KMS-11 (cell line): ENCODE measurements around the gene XRCC1.

Source experiments
- H2AFZ ChIP-seq: fragments of 200-600 bp; sonication (generic); 2 replicates; pipeline ENCODE4 v1.6.1; 2016; ENCODE audit warnings: antibody characterized with exemption, mixed run types, low read depth
- H3K27ac ChIP-seq: fragments of 200-600 bp; sonication (generic); 2 replicates; pipeline ENCODE4 v1.6.1; 2016; ENCODE audit warnings: mild to moderate bottlenecking, mixed run types
- H3K27me3 ChIP-seq: fragments of 200-600 bp; sonication (generic); 2 replicates; pipeline ENCODE4 v1.6.1; 2017; ENCODE audit warnings: mild to moderate bottlenecking, low read depth, mixed run types, moderate library complexity; ENCODE audit not compliant: insufficient read depth
- H3K36me3 ChIP-seq: fragments of 200-600 bp; sonication (generic); 2 replicates; pipeline ENCODE4 v1.6.1; 2017; ENCODE audit warnings: mild to moderate bottlenecking, mixed run types; ENCODE audit not compliant: insufficient read depth
- H3K4me1 ChIP-seq: fragments of 200-600 bp; sonication (generic); 2 replicates; pipeline ENCODE4 v1.6.1; 2016; ENCODE audit warnings: mild to moderate bottlenecking, low read depth, mixed run types; ENCODE audit not compliant: poor library complexity, severe bottlenecking
- H3K4me2 ChIP-seq: fragments of 200-600 bp; sonication (generic); 2 replicates; pipeline ENCODE4 v1.7.0; 2016; ENCODE audit warnings: mild to moderate bottlenecking, mixed run types
- H3K4me3 ChIP-seq: fragments of 200-600 bp; sonication (generic); IDR thresholded peaks from 2 replicates; pipeline ENCODE4 v1.6.1; 2017; ENCODE audit warnings: low read depth, low read length, mixed read lengths; ENCODE audit not compliant: insufficient read depth
- H3K79me2 ChIP-seq: fragments of 200-600 bp; sonication (generic); 2 replicates; pipeline ENCODE4 v1.6.1; 2016; ENCODE audit warnings: low read depth, mixed run types; ENCODE audit not compliant: insufficient read depth
- H3K9ac ChIP-seq: fragments of 200-600 bp; sonication (generic); 2 replicates; pipeline ENCODE4 v1.6.1; 2016; ENCODE audit warnings: mild to moderate bottlenecking, mixed run types
- H4K20me1 ChIP-seq: fragments of 200-600 bp; sonication (generic); 2 replicates; pipeline ENCODE4 v1.6.1; 2016; ENCODE audit warnings: mild to moderate bottlenecking, mixed run types; ENCODE audit not compliant: insufficient read depth
- CTCF ChIP-seq: fragments of 200-600 bp; sonication (generic); conservative IDR thresholded peaks from 2 replicates; pipeline ENCODE4 v1.6.1; 2017; ENCODE audit warnings: low read depth, mild to moderate bottlenecking, antibody characterized with exemption, low read length, moderate library complexity, mixed read lengths

Gene XRCC1

GRCh38 chr19:43584484-43584883 is 9.2 kb upstream of the XRCC1 start:
- no peak overlapping the region for H3K4me3 ChIP-seq
- H3K9ac ChIP-seq = no peak overlapping the region
- TF ChIP-seq CTCF = no peak
- H3K36me3 ChIP-seq = no peaks in the 10 kb centered on the region
- no peaks in the 10 kb centered on the region for H4K20me1 ChIP-seq
- no peak overlapping the region for H2AFZ ChIP-seq
- no peaks in the 10 kb centered on the region for H3K27me3 ChIP-seq
- H3K27ac ChIP-seq = no peak overlapping the region
- peaks cover 10% of the 10 kb centered on the region for H3K4me1 ChIP-seq
- H3K4me2 ChIP-seq = no peak overlapping the region
- H3K79me2 ChIP-seq = no peaks in the 10 kb centered on the region

DNA sequence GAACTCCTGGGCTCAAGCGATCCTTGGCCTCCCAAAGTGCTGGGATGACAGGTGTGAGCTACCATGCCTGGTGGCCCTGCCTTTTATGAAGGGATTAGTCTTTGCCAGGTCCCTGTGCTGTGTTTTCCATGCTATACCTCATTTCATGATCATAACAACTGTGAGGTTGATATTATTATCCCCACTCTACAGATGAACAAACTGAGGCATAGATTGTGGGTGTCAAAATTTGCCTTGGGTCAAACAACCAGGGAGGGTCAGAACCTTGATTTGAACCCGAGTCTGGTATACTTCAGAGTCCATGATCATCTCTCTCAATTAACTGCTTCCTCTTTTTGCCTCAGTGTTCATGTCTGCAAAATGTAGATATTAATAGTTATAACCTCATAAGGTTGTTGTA is 7.2 kb upstream of the XRCC1 start:
- no peak for TF ChIP-seq CTCF
- no peak overlapping the region for H3K4me2 ChIP-seq
- H3K27me3 ChIP-seq = no peaks in the 10 kb centered on the region; the same call in 1 of the 2 replicates
- H3K79me2 ChIP-seq = no peaks in the 10 kb centered on the region
- no peak overlapping the region for H3K9ac ChIP-seq
- H3K27ac ChIP-seq = no peak overlapping the region
- H2AFZ ChIP-seq = no peak overlapping the region
- H3K4me1 ChIP-seq = peaks cover 10% of the 10 kb centered on the region
- H3K4me3 ChIP-seq = no peak overlapping the region
- no peaks in the 10 kb centered on the region for H3K36me3 ChIP-seq
- H4K20me1 ChIP-seq = no peaks in the 10 kb centered on the region

- H3K9ac ChIP-seq = no peak overlapping the region
- H3K27me3 ChIP-seq = no peaks in the 10 kb centered on the region; the same call in 1 of the 2 replicates
- H3K4me1 ChIP-seq = peaks cover 5% of the 10 kb centered on the region
- H3K4me3 ChIP-seq = no peak overlapping the region
- H2AFZ ChIP-seq = no peak overlapping the region
- TF ChIP-seq CTCF = no peak
- no peak overlapping the region for H3K4me2 ChIP-seq
- no peaks in the 10 kb centered on the region for H3K79me2 ChIP-seq
- no peaks in the 10 kb centered on the region for H3K36me3 ChIP-seq
- no peaks in the 10 kb centered on the region for H4K20me1 ChIP-seq
- H3K27ac ChIP-seq = no peak overlapping the region
Observed at GRCh38 chr19:43581467-43581866, 6.1 kb upstream of the XRCC1 start.

GRCh38 chr19:43578787-43579186 is 3.5 kb upstream of the XRCC1 start:
- TF ChIP-seq CTCF = no peak
- no peak overlapping the region for H3K27ac ChIP-seq
- H3K4me2 ChIP-seq = no peak overlapping the region
- H3K36me3 ChIP-seq = no peaks in the 10 kb centered on the region
- H3K79me2 ChIP-seq = peaks cover 4% of the 10 kb centered on the region; the same call in 1 of the 2 replicates
- no peaks in the 10 kb centered on the region for H4K20me1 ChIP-seq
- peaks cover 11% of the 10 kb centered on the region for H3K4me1 ChIP-seq
- no peak overlapping the region for H2AFZ ChIP-seq
- no peak overlapping the region for H3K4me3 ChIP-seq
- no peaks in the 10 kb centered on the region; the same call in 1 of the 2 replicates for H3K27me3 ChIP-seq
- H3K9ac ChIP-seq = no peak overlapping the region
